Tibial artery (tissue), 4 donors: ENCODE results near the gene DNAJC1.

Experiments used
- DNase-seq, 2 donors: peaks; one replicate each; pipeline ENCODE4 v3.0.0-alpha.2; 2019
- H3K27ac ChIP-seq, 2 donors: fragments of 200-600 bp; sonication (generic) in 1 of 2; 1 replicate in 1 of 2; 2 replicates in 1 of 2; pipeline ENCODE4 v1.5.1; 2018 to 2019; ENCODE audit warnings: mild to moderate bottlenecking in 1 of 2
- H3K27me3 ChIP-seq, 2 donors: fragments of 200-600 bp; sonication (generic) in 1 of 2; one replicate each; pipeline versions ENCODE4 v1.5.1 to v1.6.0; 2016 to 2019
- H3K36me3 ChIP-seq, 3 donors: fragments of 200-600 bp; sonication (generic) in 2 of 3; one replicate each; pipeline ENCODE4 v1.5.1; 2016 to 2019; ENCODE audit warnings: mild to moderate bottlenecking in 2 of 3
- H3K4me1 ChIP-seq, 4 donors: fragments of 200-600 bp; sonication (generic) in 2 of 4; 1 replicate in 3 of 4; 2 replicates in 1 of 4; pipeline ENCODE4 v1.5.1; 2016 to 2019
- H3K4me3 ChIP-seq, 2 donors: fragments of 200-600 bp; sonication (generic) in 1 of 2; 1 replicate in 1 of 2; 2 replicates in 1 of 2; pipeline ENCODE4 v1.5.1; 2018 to 2019; ENCODE audit warnings: mild to moderate bottlenecking in 2 of 2
- H3K9me3 ChIP-seq, 3 donors: fragments of 200-600 bp; sonication (generic) in 1 of 3; one replicate each; pipeline ENCODE4 v1.5.1; 2016 to 2019
- CTCF ChIP-seq, 2 experiments: fragments of 200-600 bp in 1 of 2; fragments of 450-650 bp in 1 of 2; IDR thresholded peaks; one replicate each; pipeline ENCODE4 v1.5.1; 2017 to 2019; ENCODE audit warnings: antibody characterized with exemption in 2 of 2, mild to moderate bottlenecking in 1 of 2, moderate library complexity in 1 of 2
- intact Hi-C: fragments of 100-400 bp; cut with DNase I; formaldehyde crosslinking; loops from one replicate; pipeline ENCODE4 v1.15.0; 2023; ENCODE audit warnings: low total_unique reads

The DNAJC1 gene

GRCh38 chr10:21927631-21928353 lies 75.7 kb downstream of the DNAJC1 start:
- no peaks in the 10 kb centered on the region for H3K27me3 ChIP-seq
- no peak for DNase-seq
- no peak overlapping the region for H3K27ac ChIP-seq

GRCh38 chr10:21926949-21927348 lies 76.6 kb downstream of the DNAJC1 start:
- no peaks in the 10 kb centered on the region for H3K9me3 ChIP-seq
- TF ChIP-seq CTCF (IDR thresholded peaks at IDR 0.05), result no peak
- no peaks in the 10 kb centered on the region for H3K27me3 ChIP-seq
- peaks cover 0 to 16% (median 2%) of the 10 kb centered on the region in 4 donors for H3K4me1 ChIP-seq
- H3K4me3 ChIP-seq, result no peak overlapping the region
- H3K36me3 ChIP-seq, result no peaks in the 10 kb centered on the region
- H3K27ac ChIP-seq, result no peak overlapping the region
- intact Hi-C loops, result no loop called here
- DNase-seq, result no peak

More at GRCh38 chr10:21927631-21928353, 75.7 kb downstream of the DNAJC1 start:
- Histone ChIP-seq H3K4me1 (peaks cover 0 to 16% (median 2%) of the 10 kb centered on the region in 4 donors), H3K9me3 (no peaks in the 10 kb centered on the region), H3K4me3 (no peak overlapping the region), H3K36me3 (no peaks in the 10 kb centered on the region)
- no peak for TF ChIP-seq CTCF (IDR thresholded peaks at IDR 0.05)
- intact Hi-C loops, result no loop called here

GRCh38 chr10:21926358-21926925 lies 77.1 kb downstream of the DNAJC1 start:
- Histone ChIP-seq H3K27ac (no peak overlapping the region), H3K4me1 (peaks cover 0 to 16% (median 2%) of the 10 kb centered on the region in 4 donors), H3K27me3 (no peaks in the 10 kb centered on the region), H3K36me3 (no peaks in the 10 kb centered on the region), H3K4me3 (no peak overlapping the region), H3K9me3 (no peaks in the 10 kb centered on the region)
- no peak for TF ChIP-seq CTCF (IDR thresholded peaks at IDR 0.05)
- intact Hi-C loops, result no loop called here
- DNase-seq, result no peak

- H3K4me1 ChIP-seq, result peaks cover 0 to 16% (median 2%) of the 10 kb centered on the region in 4 donors
- no peaks in the 10 kb centered on the region for H3K36me3 ChIP-seq
- DNase-seq, result no peak
- H3K27me3 ChIP-seq, result no peaks in the 10 kb centered on the region
- no peak overlapping the region for H3K27ac ChIP-seq
- intact Hi-C loops, result no loop called here
- TF ChIP-seq CTCF (IDR thresholded peaks at IDR 0.05), result no peak
- H3K9me3 ChIP-seq, result no peaks in the 10 kb centered on the region
- no peak overlapping the region for H3K4me3 ChIP-seq
Measured at GRCh38 chr10:21925851-21926250, 77.7 kb downstream of the DNAJC1 start.

GRCh38 chr10:21924511-21924910 lies 79.0 kb downstream of the DNAJC1 start:
- Histone ChIP-seq H3K27me3 (no peaks in the 10 kb centered on the region), H3K4me1 (peaks cover 0 to 16% (median 2%) of the 10 kb centered on the region in 4 donors), H3K9me3 (no peaks in the 10 kb centered on the region), H3K27ac (no peak overlapping the region), H3K36me3 (no peaks in the 10 kb centered on the region), H3K4me3 (no peak overlapping the region)
- TF ChIP-seq CTCF (IDR thresholded peaks at IDR 0.05), result no peak
- intact Hi-C loops, result no loop called here
- no peak for DNase-seq
